NB4 (cell line): ENCODE results near the gene LAMTOR4.
"Not testable (repeated sequence)": the region's sequence is repeated elsewhere in the genome, so short reads cannot be mapped to it uniquely, and the experiment has no call there.

Source experiments
- DNase-seq: peaks from one replicate; pipeline ENCODE4 v3.0.0; 2010; ENCODE audit warnings: low read depth
- H3K4me3 ChIP-seq: one replicate; pipeline ENCODE4 v1.5.1; 2011; ENCODE audit warnings: mild to moderate bottlenecking, low read depth, low read length, moderate library complexity
- MYC ChIP-seq: IDR thresholded peaks from 2 replicates; pipeline ENCODE4 v1.6.1; 2011; ENCODE audit warnings: low read depth, low read length
- POLR2A ChIP-seq: IDR thresholded peaks from 2 replicates; pipeline ENCODE4 v1.6.1; 2011; ENCODE audit warnings: mild to moderate bottlenecking; ENCODE audit not compliant: insufficient read length; ENCODE audit errors: extremely low read depth
- TF ChIP-seq, protein P1 (sequence below): IDR thresholded peaks from 2 replicates; pipeline ENCODE4 v1.6.1; 2011; ENCODE audit warnings: low read depth, low read length
- TF ChIP-seq, protein P2 (sequence below): IDR thresholded peaks from one replicate; pipeline ENCODE4 v1.5.1; 2012; ENCODE audit warnings: low read depth, low read length

LAMTOR4 gene

DNA sequence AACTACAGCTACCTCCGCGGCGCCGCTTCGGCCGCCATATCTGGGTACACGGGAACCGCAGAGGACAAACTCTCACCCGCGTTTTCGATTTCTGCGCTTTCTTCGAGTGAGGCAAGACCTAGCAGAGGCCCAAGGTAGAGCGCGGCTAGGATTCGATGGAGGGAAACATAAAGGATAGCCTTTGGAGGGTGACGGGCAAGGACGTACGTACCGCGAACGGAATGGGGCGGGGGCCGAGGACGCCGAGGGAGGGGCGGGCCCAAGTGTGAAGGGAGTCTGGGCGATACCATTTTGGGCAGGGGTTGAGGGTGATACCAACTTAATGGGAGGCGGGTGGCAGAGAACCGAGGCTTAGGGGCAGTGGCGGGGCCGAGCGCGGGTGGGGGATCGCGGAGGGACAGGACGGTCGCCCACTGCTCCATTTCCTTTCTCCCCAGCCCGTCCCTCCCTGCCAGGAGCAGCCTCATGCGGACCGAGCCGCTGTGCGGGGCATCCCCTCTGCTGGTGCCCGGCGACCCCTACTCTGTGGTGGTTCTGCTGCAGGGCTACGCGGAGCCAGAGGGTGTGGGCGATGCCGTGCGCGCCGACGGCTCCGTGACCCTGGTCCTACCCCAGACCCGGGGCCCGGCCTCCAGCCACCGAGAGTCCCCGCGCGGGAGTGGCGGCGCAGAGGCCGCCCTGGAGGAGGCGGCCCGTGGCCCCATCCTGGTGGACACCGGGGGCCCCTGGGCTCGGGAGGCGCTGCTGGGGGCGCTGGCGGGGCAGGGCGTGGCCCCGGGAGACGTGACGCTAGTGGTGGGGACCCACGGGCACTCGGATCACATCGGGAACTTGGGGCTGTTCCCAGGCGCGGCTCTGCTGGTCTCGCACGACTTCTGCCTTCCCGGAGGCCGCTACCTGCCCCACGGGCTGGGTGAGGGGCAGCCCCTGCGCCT, 21.5 kb upstream of the LAMTOR4 start, which contains the start of gene MBLAC1:
TSS of gene MBLAC1 (plus strand) at position 37 of the 935 bp plus-strand sequence. CDS start at position 466, 429 bp downstream.
- peak; percentile 97 for DNase-seq
- peak within 1 kb of the TSS; percentile 96 for H3K4me3 ChIP-seq
- TF ChIP-seq, protein P1, sequence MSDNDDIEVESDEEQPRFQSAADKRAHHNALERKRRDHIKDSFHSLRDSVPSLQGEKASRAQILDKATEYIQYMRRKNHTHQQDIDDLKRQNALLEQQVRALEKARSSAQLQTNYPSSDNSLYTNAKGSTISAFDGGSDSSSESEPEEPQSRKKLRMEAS, result peak; percentile 45
- TF ChIP-seq MYC (peak; percentile 48), POLR2A (peak; percentile 90)
- TF ChIP-seq, protein P2, sequence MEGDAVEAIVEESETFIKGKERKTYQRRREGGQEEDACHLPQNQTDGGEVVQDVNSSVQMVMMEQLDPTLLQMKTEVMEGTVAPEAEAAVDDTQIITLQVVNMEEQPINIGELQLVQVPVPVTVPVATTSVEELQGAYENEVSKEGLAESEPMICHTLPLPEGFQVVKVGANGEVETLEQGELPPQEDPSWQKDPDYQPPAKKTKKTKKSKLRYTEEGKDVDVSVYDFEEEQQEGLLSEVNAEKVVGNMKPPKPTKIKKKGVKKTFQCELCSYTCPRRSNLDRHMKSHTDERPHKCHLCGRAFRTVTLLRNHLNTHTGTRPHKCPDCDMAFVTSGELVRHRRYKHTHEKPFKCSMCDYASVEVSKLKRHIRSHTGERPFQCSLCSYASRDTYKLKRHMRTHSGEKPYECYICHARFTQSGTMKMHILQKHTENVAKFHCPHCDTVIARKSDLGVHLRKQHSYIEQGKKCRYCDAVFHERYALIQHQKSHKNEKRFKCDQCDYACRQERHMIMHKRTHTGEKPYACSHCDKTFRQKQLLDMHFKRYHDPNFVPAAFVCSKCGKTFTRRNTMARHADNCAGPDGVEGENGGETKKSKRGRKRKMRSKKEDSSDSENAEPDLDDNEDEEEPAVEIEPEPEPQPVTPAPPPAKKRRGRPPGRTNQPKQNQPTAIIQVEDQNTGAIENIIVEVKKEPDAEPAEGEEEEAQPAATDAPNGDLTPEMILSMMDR, result no peak

DNA sequence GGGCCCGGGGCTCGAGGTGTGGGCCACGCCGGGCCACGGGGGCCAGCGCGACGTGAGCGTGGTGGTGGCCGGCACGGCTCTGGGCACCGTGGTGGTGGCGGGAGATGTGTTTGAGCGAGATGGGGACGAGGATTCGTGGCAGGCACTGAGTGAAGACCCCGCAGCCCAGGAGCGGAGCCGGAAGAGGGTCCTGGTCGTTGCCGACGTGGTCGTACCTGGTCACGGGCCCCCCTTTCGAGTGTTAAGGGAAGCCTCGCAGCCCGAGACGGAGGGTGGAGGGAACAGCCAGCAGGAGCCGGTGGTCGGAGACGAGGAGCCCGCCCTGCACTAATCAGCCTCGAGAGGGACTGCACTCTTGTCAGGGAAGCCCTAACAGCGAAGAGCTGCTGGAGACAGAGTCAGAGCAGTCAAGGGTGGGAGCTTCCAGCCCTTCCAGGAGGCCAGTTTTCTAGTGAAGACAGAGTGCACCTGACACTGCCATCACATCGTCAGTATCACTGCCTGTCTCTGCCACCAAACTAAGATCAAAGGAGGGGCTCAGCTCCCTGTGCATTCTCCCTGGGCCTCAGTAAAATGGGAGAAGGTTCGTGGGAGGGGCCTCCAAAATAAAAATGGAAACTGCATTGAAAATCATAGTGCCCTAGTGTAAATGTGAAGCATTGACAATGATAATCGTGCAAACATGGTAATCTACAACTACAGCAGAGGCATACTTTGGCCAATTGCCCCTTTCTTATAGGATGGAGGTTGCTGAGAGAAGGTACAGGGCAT, 20.7 kb upstream of the LAMTOR4 start:
- TF ChIP-seq POLR2A, result no peak
- TF ChIP-seq MYC, result no peak
- TF ChIP-seq, protein P1, result no peak
- TF ChIP-seq, protein P2, result no peak
- peak; percentile 57 for DNase-seq

DNA sequence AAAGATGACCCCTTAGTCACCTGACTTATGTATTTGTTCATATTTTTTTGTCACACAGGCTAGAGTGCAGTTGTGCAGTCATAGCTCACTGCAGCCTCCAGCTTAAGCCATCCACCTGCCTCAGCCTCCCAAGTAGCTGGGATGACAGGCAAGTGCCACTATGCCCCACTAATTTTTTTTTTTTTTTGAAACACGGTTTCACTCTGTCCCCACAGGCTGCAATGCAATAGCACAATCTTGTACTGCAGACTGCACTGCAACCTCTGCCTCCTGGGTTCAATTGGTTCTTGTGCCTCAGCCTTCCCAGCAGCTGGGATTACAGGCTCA, 20.1 kb upstream of the LAMTOR4 start:
- DNase-seq, result no peak
- TF ChIP-seq MYC (no peak), POLR2A (no peak)
- TF ChIP-seq, protein P1, result no peak
- TF ChIP-seq, protein P2, result no peak
- no peak overlapping the region for H3K4me3 ChIP-seq

More for the DNA sequence above, 20.7 kb upstream of the LAMTOR4 start:
- H3K4me3 ChIP-seq, result peak overlapping the region; percentile 96

DNA sequence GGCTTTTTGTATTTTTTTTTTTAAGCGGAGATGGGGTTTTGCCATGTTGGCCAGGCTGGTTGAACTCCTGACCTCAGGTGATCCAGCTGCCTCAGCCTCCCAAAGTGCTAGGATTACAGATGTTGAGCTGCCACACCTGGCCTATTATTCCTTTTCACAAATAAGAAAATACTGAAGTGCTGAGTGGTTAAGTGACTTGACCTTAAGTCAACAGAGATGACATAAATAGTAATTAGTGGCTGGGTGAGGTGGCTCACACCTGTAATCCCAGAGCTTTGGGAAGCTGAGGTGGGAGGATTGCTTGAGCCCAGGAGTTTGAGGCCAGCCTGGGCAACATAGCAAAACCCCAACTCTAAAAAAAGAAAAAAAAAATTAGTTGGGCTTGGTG, 18.5 kb upstream of the LAMTOR4 start:
- not testable (repeated sequence) for H3K4me3 ChIP-seq, DNase-seq

DNA sequence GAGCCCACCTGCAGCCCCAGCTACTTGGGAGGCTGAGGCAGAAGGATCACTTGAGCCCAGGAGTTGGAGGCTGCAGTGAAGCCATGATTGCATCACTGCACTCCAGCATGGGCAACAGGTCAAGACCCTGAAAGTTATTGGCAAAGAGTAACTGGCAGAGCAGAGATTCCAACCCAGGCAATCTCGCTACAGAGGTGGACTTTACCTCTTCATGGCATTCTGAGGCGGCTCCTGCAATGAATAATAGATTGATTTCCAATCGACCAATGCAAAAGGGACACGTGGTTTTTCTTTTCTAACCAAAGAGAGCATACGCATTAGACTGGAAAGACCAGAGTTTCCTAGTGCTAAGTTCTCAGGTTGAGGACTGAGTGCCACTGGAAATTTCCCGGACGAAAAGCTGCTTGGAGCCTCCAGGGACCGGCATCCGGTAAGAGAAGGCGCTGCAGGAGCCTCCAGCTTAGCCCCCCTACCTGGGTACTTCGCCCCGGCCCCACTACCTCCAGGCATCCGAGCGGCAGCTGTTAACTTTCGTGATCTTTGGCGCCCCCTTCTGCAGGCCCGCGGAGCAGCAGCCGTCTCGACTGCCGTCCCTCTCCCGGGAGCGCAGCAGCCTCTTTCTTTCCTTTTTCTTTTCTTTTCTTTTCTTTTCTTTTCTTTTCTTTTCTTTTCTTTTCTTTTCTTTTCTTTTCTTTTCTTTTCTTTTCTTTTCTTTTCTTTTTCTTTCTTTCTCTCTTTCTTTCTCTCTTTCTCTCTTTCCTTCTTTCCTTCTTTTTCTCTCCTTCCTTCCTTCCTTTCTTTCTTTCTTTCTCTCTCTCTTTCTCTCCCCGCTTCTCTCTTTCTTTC, 17.9 kb upstream of the LAMTOR4 start:
- DNase-seq, result peak; percentile 79
- TF ChIP-seq POLR2A, result no peak
- TF ChIP-seq, protein P2, result peak; percentile 79
- TF ChIP-seq, protein P1, result peak; percentile 86
- 0 out of 2 replicates have a peak, but pooled peaks have one; percentile 18 for TF ChIP-seq MYC
- H3K4me3 ChIP-seq, result peak overlapping the region; percentile 25
